Gastroesophageal sphincter (tissue), 3 donors: ENCODE data around the gene ADAMTS4.

Experiments used
- EP300 ChIP-seq: sonication (generic); formaldehyde crosslinking; IDR thresholded peaks from one replicate; pipeline ENCODE4 v1.6.1; 2017; ENCODE audit warnings: antibody characterized with exemption, mild to moderate bottlenecking
- POLR2A ChIP-seq, 2 donors: fragments of 450-650 bp; IDR thresholded peaks; one replicate each; pipeline ENCODE4 v1.6.1; 2017; ENCODE audit warnings: antibody characterized with exemption in 2 of 2, mild to moderate bottlenecking in 2 of 2, moderate library complexity in 1 of 2
- TF ChIP-seq, protein P1 (sequence below), 4 experiments: fragments of 200-600 bp in 2 of 4; fragments of 450-650 bp in 2 of 4; sonication (generic) in 1 of 4; IDR thresholded peaks; one replicate each; pipeline ENCODE4 v1.5.1; 2017 to 2019; ENCODE audit warnings: antibody characterized with exemption in 4 of 4, mild to moderate bottlenecking in 2 of 4, moderate library complexity in 2 of 4

DNA sequence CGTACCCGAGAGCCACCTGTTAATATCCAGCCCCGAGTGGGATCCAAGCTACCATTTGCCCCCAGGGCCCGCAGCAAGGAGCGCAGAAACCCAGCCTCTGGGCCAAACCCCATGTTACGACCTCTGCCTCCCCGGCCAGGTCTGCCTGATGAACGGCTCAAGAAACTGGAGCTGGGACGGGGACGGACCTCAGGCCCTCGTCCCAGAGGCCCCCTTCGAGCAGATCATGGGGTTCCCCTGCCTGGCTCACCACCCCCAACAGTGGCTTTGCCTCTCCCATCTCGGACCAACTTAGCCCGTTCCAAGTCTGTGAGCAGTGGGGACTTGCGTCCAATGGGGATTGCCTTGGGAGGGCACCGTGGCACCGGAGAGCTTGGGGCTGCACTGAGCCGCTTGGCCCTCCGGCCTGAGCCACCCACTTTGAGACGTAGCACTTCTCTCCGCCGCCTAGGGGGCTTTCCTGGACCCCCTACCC is 38.1 kb downstream of the ADAMTS4 start:
- TF ChIP-seq POLR2A (IDR thresholded peaks at IDR 0.05) = no peak
- TF ChIP-seq, protein P1, sequence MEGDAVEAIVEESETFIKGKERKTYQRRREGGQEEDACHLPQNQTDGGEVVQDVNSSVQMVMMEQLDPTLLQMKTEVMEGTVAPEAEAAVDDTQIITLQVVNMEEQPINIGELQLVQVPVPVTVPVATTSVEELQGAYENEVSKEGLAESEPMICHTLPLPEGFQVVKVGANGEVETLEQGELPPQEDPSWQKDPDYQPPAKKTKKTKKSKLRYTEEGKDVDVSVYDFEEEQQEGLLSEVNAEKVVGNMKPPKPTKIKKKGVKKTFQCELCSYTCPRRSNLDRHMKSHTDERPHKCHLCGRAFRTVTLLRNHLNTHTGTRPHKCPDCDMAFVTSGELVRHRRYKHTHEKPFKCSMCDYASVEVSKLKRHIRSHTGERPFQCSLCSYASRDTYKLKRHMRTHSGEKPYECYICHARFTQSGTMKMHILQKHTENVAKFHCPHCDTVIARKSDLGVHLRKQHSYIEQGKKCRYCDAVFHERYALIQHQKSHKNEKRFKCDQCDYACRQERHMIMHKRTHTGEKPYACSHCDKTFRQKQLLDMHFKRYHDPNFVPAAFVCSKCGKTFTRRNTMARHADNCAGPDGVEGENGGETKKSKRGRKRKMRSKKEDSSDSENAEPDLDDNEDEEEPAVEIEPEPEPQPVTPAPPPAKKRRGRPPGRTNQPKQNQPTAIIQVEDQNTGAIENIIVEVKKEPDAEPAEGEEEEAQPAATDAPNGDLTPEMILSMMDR (IDR thresholded peaks at IDR 0.05) = no peak
- no peak for TF ChIP-seq EP300
